GM13976 (cell line): ENCODE measurements around the gene TFB1M.
"Not testable (repeated sequence)": the region's sequence is repeated elsewhere in the genome, so short reads cannot be mapped to it uniquely, and the experiment has no call there.

Experiments
- DNase-seq: peaks from one replicate; pipeline ENCODE4 v3.0.0; 2012; ENCODE audit warnings: low spot score
- CTCF ChIP-seq: IDR thresholded peaks from 2 replicates; pipeline ENCODE4 v1.5.1; 2012; ENCODE audit warnings: borderline replicate concordance, mild to moderate bottlenecking; ENCODE audit not compliant: insufficient read depth; ENCODE audit errors: extremely low read depth, missing control alignments, control extremely low read depth
- in situ Hi-C: fragments of 300-500 bp; cut with MboI; formaldehyde crosslinking; loops from one replicate; pipeline ENCODE4 v1.12.0; 2022; ENCODE audit warnings: low sequenced_read_pairs, mixed read lengths, inconsistent platforms; ENCODE audit not compliant: unreplicated experiment

The TFB1M gene

GRCh38 chr6:155273431-155273830 lies 40.9 kb downstream of the TFB1M start:
- no peak for TF ChIP-seq CTCF
- DNase-seq: no peak
- in situ Hi-C loops: no loop called here

- in situ Hi-C loops: no loop called here
- DNase-seq: no peak
- no peak for TF ChIP-seq CTCF
Observed at GRCh38 chr6:155272353-155273232, 41.7 kb downstream of the TFB1M start.

GRCh38 chr6:155271145-155271544 lies 43.1 kb downstream of the TFB1M start:
- in situ Hi-C loops: no loop called here
- no peak for DNase-seq
- TF ChIP-seq CTCF: no peak

GRCh38 chr6:155270561-155271091 lies 43.7 kb downstream of the TFB1M start:
- no peak for DNase-seq
- in situ Hi-C loops: no loop called here
- no peak for TF ChIP-seq CTCF

- DNase-seq: no peak
- no peak for TF ChIP-seq CTCF
- in situ Hi-C loops: no loop called here
Observed at GRCh38 chr6:155269765-155270164, 44.5 kb downstream of the TFB1M start.

- DNase-seq, in situ Hi-C loops: not testable (repeated sequence)
Observed at GRCh38 chr6:155268088-155268867, 46.0 kb downstream of the TFB1M start.

GRCh38 chr6:155267411-155267810 lies 46.9 kb downstream of the TFB1M start:
- DNase-seq: no peak
- in situ Hi-C loops: no loop called here
- no peak for TF ChIP-seq CTCF
